Measurements from ENCODE around the gene SLC8A2. TPM values are rescaled to one million over a fixed set of nuclear protein-coding genes. Genes with fewer than 3 reads are reported as not detected.

The SLC8A2 gene
- polyA plus RNA-seq, 1 donor from 2014 or later: not detected

GRCh38 chr19:47444388-47444821 is 27.3 kb downstream of the SLC8A2 start:
- Mint-ChIP-seq H3K27ac (peak overlapping the region in 1 of 3 donors; percentile 85), H3K36me3 (no peaks in the 10 kb centered on the region), H3K4me1 (peaks cover 6 to 14% (median 13%) of the 10 kb centered on the region in 3 donors), H3K4me3 (no peak overlapping the region), H3K9me3 (peaks cover 2 to 7% (median 4%) of the 10 kb centered on the region in 3 donors), H3K27me3 (peaks cover 55% of the 10 kb centered on the region)

- peak overlapping the region in 1 of 3 donors; percentile 21 for H3K27ac Mint-ChIP-seq
- H3K4me1 Mint-ChIP-seq: peaks cover 6 to 14% (median 13%) of the 10 kb centered on the region in 3 donors
- no peaks in the 10 kb centered on the region for H3K36me3 Mint-ChIP-seq
- peaks cover 55% of the 10 kb centered on the region for H3K27me3 Mint-ChIP-seq
- H3K9me3 Mint-ChIP-seq: peaks cover 2 to 7% (median 4%) of the 10 kb centered on the region in 3 donors
- H3K4me3 Mint-ChIP-seq: no peak overlapping the region
Measured at GRCh38 chr19:47443331-47443730, 28.4 kb downstream of the SLC8A2 start.

- Mint-ChIP-seq H3K4me3 (peak overlapping the region in 1 of 4 donors; percentile 36), H3K36me3 (no peaks in the 10 kb centered on the region), H3K9me3 (peaks cover 0 to 2% (median 0%) of the 10 kb centered on the region in 3 donors), H3K27me3 (peaks cover 54% of the 10 kb centered on the region), H3K4me1 (peaks cover 1 to 6% (median 2%) of the 10 kb centered on the region in 3 donors), H3K27ac (no peak overlapping the region)
Measured at GRCh38 chr19:47438793-47439220, 32.9 kb downstream of the SLC8A2 start.

- Mint-ChIP-seq H3K4me1 (peaks cover 1 to 4% (median 2%) of the 10 kb centered on the region in 3 donors), H3K36me3 (no peaks in the 10 kb centered on the region), H3K9me3 (no peaks in the 10 kb centered on the region), H3K27ac (peak overlapping the region in 1 of 3 donors; percentile 45), H3K27me3 (peaks cover 46% of the 10 kb centered on the region), H3K4me3 (peak overlapping the region in 1 of 4 donors; percentile 27)
Measured at GRCh38 chr19:47437500-47437899, 34.2 kb downstream of the SLC8A2 start.

DNA sequence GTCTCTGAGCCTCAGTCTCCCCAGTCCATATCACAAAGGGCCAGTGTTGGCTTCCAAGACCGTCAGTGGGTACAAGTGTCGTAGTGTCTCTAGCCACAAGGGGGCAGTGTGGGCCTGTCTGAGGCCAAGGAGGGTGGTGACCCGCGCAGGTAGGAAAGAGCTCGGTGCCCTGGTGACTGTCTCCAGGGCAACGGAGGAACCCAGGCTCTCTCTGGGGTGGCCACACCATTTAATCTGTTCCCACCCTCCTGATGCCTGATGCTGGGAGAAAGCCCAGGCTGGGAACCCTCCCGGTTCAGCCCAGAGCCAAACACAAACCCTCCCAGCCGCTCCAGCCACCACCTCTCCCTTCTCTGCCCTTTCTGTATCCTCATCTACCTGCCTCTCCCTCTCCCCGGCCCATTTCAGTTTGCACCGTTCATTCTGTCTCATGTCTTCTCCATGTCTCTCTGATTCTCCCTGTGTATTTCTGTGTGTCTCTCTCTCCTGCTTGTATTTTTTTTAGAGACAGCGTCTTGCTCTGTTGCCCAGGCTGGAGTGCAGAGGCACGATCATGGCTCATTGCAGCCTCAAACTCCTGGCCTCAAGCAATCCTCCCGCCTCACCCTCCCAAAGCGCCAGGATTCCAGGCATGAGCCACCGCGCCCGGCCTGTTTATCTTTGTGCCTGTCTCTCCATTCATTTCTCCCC is 34.8 kb downstream of the SLC8A2 start:
- H3K9me3 Mint-ChIP-seq: no peaks in the 10 kb centered on the region
- H3K4me1 Mint-ChIP-seq: peaks cover 1 to 4% (median 2%) of the 10 kb centered on the region in 3 donors
- H3K4me3 Mint-ChIP-seq: no peak overlapping the region
- H3K36me3 Mint-ChIP-seq: no peaks in the 10 kb centered on the region
- H3K27me3 Mint-ChIP-seq: peaks cover 50% of the 10 kb centered on the region
- H3K27ac Mint-ChIP-seq: peak overlapping the region in 1 of 3 donors; percentile 24

GRCh38 chr19:47435883-47436417 is 35.7 kb downstream of the SLC8A2 start:
- Mint-ChIP-seq H3K4me3 (peak overlapping the region in 2 of 4 donors; percentile 53 to 61), H3K4me1 (peaks cover 1 to 4% (median 2%) of the 10 kb centered on the region in 3 donors), H3K27ac (no peak overlapping the region)

GRCh38 chr19:47435196-47435595 is 36.5 kb downstream of the SLC8A2 start:
- Mint-ChIP-seq H3K36me3 (no peaks in the 10 kb centered on the region), H3K4me3 (peak overlapping the region in 1 of 4 donors; percentile 6), H3K9me3 (no peaks in the 10 kb centered on the region), H3K27me3 (peaks cover 58% of the 10 kb centered on the region), H3K4me1 (peaks cover 1 to 4% (median 3%) of the 10 kb centered on the region in 3 donors), H3K27ac (no peak overlapping the region)

More at GRCh38 chr19:47435883-47436417, 35.7 kb downstream of the SLC8A2 start:
- Mint-ChIP-seq H3K36me3 (no peaks in the 10 kb centered on the region), H3K27me3 (peaks cover 54% of the 10 kb centered on the region), H3K9me3 (no peaks in the 10 kb centered on the region)

DNA sequence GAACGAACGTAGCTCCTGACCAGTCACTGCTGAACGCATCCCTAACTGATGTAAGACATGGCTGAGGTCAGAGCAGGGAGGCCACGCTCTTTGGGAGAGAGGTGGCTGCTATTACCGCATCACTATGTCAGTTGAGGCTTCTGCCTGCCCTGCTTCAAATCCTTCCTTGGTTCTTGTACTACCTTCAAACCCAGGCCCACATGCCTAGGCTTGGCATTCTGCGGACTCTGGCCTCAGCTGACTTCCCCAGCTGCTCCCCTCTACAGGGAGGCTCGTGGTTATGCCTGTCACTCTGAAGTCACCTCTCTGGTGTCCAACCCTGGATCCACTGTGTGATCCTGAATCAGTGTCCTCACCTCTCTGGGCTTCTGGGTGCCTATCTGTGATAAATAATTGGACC is 37.6 kb downstream of the SLC8A2 start:
- Mint-ChIP-seq H3K4me1 (peaks cover 1 to 4% (median 3%) of the 10 kb centered on the region in 3 donors), H3K36me3 (no peaks in the 10 kb centered on the region), H3K9me3 (no peaks in the 10 kb centered on the region), H3K27ac (no peak overlapping the region), H3K27me3 (peaks cover 60% of the 10 kb centered on the region), H3K4me3 (no peak overlapping the region)

GRCh38 chr19:47433121-47433520 is 38.6 kb downstream of the SLC8A2 start:
- H3K4me1 Mint-ChIP-seq: peaks cover 1 to 4% (median 3%) of the 10 kb centered on the region in 3 donors
- H3K27ac Mint-ChIP-seq: no peak overlapping the region
- H3K27me3 Mint-ChIP-seq: peaks cover 53% of the 10 kb centered on the region
- H3K9me3 Mint-ChIP-seq: no peaks in the 10 kb centered on the region
- H3K4me3 Mint-ChIP-seq: no peak overlapping the region
- no peaks in the 10 kb centered on the region for H3K36me3 Mint-ChIP-seq

- no peaks in the 10 kb centered on the region for H3K9me3 Mint-ChIP-seq
- H3K27me3 Mint-ChIP-seq: peaks cover 48% of the 10 kb centered on the region
Measured at GRCh38 chr19:47432499-47432898, 39.2 kb downstream of the SLC8A2 start.

GRCh38 chr19:47432091-47432490 is 39.6 kb downstream of the SLC8A2 start:
- peaks cover 44% of the 10 kb centered on the region for H3K27me3 Mint-ChIP-seq
- no peaks in the 10 kb centered on the region for H3K9me3 Mint-ChIP-seq
- H3K4me3 Mint-ChIP-seq: no peak overlapping the region
- H3K27ac Mint-ChIP-seq: no peak overlapping the region
- peaks cover 3 to 4% (median 4%) of the 10 kb centered on the region in 3 donors for H3K4me1 Mint-ChIP-seq
- no peaks in the 10 kb centered on the region for H3K36me3 Mint-ChIP-seq

More at GRCh38 chr19:47432499-47432898, 39.2 kb downstream of the SLC8A2 start:
- peaks cover 1 to 4% (median 3%) of the 10 kb centered on the region in 3 donors for H3K4me1 Mint-ChIP-seq
- H3K36me3 Mint-ChIP-seq: no peaks in the 10 kb centered on the region
- H3K4me3 Mint-ChIP-seq: no peak overlapping the region
- no peak overlapping the region for H3K27ac Mint-ChIP-seq

- no peaks in the 10 kb centered on the region for H3K36me3 Mint-ChIP-seq
- H3K4me3 Mint-ChIP-seq: peak overlapping the region in 2 of 4 donors; percentile 65
- no peak overlapping the region for H3K27ac Mint-ChIP-seq
- peaks cover 0 to 4% (median 3%) of the 10 kb centered on the region in 3 donors for H3K4me1 Mint-ChIP-seq
- H3K27me3 Mint-ChIP-seq: peaks cover 37% of the 10 kb centered on the region
- H3K9me3 Mint-ChIP-seq: no peaks in the 10 kb centered on the region
Measured at GRCh38 chr19:47430041-47430802, 41.5 kb downstream of the SLC8A2 start.

- H3K27ac Mint-ChIP-seq: no peak overlapping the region
Measured at GRCh38 chr19:47429140-47429793, 42.4 kb downstream of the SLC8A2 start.

GRCh38 chr19:47428177-47428894 is 43.4 kb downstream of the SLC8A2 start:
- H3K4me3 Mint-ChIP-seq: no peak overlapping the region
- H3K4me1 Mint-ChIP-seq: peaks cover 0 to 3% (median 3%) of the 10 kb centered on the region in 3 donors
- H3K27ac Mint-ChIP-seq: no peak overlapping the region
- H3K27me3 Mint-ChIP-seq: peaks cover 50% of the 10 kb centered on the region
- H3K9me3 Mint-ChIP-seq: no peaks in the 10 kb centered on the region
- H3K36me3 Mint-ChIP-seq: no peaks in the 10 kb centered on the region

More at GRCh38 chr19:47429140-47429793, 42.4 kb downstream of the SLC8A2 start:
- peaks cover 0 to 3% (median 3%) of the 10 kb centered on the region in 3 donors for H3K4me1 Mint-ChIP-seq
- H3K9me3 Mint-ChIP-seq: no peaks in the 10 kb centered on the region
- peaks cover 43% of the 10 kb centered on the region for H3K27me3 Mint-ChIP-seq
- H3K36me3 Mint-ChIP-seq: no peaks in the 10 kb centered on the region
- no peak overlapping the region for H3K4me3 Mint-ChIP-seq
